ENCODE measurements around the gene NDFIP2.
A peak's percentile ranks its signal among the peaks of the same experiment; 100 is the strongest.

NDFIP2 gene, protein sequence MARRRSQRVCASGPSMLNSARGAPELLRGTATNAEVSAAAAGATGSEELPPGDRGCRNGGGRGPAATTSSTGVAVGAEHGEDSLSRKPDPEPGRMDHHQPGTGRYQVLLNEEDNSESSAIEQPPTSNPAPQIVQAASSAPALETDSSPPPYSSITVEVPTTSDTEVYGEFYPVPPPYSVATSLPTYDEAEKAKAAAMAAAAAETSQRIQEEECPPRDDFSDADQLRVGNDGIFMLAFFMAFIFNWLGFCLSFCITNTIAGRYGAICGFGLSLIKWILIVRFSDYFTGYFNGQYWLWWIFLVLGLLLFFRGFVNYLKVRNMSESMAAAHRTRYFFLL

DNA sequence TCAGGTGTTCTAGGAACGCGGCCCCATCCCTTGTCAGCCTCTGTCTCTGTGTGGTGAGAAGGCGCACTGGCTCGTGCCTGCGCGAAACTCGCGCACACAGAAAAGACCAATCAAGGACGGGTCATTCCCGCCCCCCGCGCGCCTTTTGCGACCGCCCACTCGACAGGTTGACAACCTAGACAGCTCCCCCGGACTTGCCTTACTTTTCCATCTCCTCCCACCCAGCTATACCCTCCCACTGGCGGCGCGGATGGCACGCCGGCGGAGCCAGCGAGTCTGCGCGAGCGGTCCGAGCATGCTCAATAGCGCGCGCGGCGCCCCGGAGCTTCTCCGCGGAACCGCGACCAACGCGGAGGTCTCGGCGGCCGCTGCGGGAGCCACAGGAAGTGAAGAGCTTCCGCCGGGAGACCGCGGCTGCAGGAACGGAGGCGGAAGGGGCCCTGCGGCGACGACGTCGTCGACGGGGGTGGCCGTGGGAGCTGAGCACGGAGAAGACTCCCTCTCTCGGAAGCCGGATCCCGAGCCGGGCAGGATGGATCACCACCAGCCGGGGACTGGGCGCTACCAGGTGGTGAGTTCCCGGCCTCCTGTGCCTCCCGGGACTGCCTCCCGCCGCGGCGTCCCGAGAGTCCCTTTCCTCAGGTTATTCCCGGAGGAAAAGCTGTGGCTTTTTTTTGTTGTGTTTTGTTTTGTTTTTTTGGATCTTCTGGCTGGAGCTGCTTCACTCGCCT lies at the start of gene NDFIP2:
Gene NDFIP2 (plus strand): TSS at position 202 of the 731 bp plus-strand sequence. CDS start 49 bp downstream, at position 251.
- DNase-seq (ENCODE audit: low read depth in 2 of 2): peak in 1 of 2 experiments; percentile 52

DNA sequence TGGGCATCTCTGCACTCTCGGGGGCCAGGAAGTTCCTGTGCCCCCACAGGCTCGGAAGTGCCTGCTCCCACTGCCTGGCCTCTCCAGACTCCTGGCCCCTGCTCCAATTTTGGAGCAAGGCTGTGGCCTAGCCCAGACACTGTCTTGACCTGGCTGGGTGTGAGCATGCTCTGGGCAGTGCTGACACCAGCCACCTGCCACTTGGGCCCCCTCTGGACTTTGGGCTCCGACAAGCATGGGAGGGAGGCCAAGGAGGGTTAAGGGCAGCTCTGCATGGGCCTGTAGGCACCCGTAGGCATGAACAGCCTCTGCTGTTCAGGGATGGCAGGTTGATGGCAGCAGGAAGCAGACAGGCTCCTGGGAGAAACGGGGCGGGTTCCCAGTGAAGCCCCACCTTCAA lies 48.9 kb upstream of the NDFIP2 start:
- DNase-seq (ENCODE audit: low read depth in 2 of 2): no peak

DNA sequence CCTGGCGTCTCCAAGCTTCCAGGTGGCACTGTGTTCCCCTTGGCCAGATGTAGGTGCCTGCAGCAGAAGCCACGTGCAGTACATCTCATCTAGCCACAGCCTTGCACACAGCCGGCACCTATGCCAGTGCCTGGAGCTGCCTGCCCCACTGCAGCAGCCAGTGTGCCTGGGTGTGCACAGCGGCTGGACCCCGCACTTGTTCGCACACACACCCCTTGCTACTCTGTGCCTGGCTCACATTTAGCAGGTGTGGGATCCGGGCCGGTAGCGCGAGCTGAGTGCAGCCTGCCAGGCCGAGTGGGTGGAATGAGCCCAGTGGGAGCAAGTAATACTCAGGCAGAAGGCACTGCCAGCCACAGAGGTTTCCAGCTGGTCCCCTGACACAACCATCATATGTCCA lies 48.0 kb upstream of the NDFIP2 start:
- no peak for DNase-seq (ENCODE audit: low read depth in 2 of 2)

DNA sequence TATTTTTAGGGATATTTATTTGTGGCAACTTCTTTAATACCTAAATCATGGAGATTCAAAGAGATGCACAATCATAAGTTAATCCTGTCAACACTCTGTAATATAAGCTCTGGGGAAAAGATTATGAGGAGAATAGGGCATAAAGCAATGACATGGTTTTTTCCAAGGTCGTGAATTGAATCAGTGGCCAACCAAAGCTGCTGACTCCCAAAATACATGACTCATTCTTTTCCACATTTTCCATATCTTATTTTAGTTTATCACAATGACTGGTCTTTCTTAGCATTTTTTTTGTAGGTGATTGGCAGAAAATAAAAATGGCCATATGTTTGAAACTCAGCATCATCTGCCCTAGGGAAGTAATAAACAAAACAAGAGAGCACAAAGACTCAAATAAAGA lies 46.4 kb upstream of the NDFIP2 start:
- no peak for DNase-seq (ENCODE audit: low read depth in 2 of 2)

DNA sequence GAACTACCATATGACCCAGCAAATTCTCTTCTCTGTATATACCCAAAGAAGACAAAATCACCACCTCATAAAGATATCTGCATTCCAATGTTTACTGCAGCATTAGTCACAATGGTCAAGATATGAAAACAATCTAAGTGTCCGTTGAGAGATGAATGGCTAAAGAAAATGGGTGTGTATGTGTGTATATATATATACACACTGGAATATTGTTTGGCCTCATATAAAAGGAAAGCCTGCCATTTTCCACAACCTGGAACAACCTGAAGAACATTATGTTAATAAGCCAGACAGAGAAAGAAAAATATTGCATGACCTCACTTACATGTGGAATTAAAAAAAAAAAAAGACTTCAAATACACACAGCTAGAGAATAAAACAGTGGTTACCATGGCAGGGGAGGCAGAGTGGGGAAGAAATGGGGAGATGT lies 45.4 kb upstream of the NDFIP2 start:
- no peak for DNase-seq (ENCODE audit: low read depth in 2 of 2)

DNA sequence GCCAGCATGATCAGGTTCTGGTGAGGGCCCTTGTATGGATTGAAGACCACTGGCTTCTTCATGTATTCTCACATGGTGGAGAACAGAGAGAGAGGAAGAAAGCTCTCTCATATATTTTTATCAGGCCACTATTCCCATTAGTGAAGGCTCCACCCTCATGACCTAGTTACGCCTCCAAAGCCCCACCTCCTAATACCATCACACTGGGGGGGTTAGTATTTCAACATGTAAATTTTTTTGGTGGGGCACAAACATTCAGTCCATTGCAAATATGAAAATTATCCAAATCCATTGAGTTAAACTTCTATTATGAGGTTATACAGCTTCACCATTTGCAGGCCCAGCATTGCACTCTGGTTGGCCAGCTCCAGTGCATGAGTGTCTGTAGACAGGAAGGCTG lies 41.7 kb upstream of the NDFIP2 start:
- DNase-seq (ENCODE audit: low read depth in 2 of 2): no peak

DNA sequence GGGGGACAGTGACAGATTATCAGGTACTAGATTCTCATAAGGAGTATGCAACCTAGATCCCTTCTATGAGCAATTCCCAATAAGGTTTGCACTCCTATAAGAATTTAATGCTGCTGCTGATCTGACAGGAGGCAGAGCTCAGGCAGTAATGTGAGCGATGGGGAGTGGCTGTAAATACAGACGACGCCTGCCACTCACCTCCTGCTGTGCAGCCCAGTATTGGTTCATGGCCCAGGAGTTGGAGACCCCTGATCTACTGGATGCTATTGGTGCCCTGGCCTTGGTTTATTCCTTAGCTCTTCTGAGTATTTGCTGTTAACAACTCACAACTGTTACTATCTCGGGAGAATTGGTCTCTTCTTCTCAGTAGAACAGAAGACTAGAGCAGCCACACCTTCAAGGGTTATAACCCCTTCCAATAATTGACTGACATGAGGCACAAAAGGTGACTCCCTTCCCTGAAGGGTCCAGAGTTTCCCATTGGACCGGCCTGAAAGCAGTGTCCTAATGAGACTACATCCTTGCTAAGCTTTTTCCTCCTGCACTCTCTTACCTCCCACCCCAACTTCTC lies 39.9 kb upstream of the NDFIP2 start:
- no peak for DNase-seq (ENCODE audit: low read depth in 2 of 2)

DNA sequence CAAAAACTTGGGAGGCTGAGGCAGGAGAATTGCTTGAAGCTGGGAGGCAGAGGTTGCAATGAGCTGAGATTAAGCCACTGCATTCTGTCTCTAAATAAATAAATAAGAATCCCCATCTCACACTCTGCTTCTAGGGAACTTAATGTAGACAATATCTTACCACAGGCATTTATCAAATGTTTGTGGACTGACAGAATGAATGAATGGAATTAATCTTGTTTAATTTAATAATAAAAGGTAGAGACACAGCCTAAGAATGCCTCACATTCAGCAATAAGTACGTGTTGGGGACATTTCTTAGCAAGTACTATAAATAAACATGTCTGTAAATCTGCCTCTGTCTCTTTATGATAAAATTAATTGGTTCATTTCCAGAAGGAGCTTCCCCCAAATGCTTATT lies 38.7 kb upstream of the NDFIP2 start:
- DNase-seq (ENCODE audit: low read depth in 2 of 2): no peak

DNA sequence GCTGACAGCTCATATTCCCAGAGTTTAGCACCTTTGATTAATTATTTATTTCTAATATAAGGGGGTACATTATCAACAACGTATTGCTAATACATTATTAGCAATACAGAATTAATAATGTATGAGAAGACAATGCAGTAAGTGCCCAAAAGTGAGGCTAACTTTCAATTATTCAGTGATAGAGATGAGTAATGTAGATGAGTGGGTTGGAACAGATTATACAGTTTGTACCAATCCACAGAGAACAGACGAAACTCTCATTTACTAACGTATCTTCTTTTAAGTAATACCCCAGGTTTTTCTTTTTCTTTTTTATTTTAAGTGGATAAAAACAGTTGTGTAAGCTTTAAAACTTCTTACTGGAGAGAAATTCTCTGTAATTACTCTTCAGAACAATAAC lies 38.2 kb upstream of the NDFIP2 start:
- no peak for DNase-seq (ENCODE audit: low read depth in 2 of 2)

DNA sequence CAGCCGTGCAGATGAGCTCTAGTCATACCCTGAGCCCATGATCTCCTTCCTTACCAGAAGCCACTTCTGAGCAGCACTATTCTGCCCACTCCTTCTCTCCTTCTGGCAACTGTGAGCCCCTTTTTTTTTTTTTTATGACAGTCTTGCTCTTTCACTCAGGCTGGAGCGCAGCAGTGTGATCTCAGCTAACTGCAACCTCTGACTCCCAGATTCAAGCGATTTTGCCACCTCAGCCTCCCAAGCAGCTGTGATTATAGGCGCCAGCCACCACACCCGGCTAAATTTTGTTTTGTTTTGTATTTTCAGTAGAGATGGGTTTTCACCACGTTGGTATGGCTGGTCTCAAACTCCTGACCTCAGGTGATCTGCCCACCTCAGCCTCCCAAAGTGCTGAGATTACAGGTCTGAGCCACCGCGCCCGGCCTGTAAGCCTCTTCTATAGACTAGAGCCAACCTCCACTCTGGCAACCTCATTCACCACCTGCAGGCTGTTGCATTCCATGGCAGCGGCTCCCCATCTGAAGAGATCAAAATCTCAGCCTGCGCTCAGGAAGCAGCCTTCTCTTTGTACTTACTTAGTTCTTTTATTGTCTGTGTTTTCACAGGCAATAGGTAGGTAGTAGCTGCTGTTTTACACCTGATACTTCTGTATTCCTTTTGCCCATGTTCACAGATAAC lies 34.8 kb upstream of the NDFIP2 start:
- no peak for DNase-seq (ENCODE audit: low read depth in 2 of 2)

DNA sequence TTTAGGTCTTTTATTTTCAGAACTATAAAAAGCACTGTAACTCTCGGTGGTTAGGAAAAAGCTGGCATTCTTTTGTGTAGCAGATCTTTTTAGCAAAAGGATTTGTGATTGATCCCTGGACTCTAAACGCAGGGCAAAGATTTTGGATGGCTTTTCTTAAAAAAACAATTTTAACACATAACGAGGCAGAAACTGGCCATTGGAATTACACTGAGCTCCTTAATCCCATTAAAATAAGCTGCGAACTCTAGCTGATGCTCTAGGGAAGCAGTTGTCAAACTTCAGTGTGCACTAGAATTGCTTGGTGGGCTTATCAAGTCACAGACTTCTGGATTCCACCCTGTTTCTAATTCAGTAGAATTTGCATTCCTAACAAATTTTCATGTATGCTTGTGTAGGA lies 33.8 kb upstream of the NDFIP2 start:
- DNase-seq (ENCODE audit: low read depth in 2 of 2): no peak

DNA sequence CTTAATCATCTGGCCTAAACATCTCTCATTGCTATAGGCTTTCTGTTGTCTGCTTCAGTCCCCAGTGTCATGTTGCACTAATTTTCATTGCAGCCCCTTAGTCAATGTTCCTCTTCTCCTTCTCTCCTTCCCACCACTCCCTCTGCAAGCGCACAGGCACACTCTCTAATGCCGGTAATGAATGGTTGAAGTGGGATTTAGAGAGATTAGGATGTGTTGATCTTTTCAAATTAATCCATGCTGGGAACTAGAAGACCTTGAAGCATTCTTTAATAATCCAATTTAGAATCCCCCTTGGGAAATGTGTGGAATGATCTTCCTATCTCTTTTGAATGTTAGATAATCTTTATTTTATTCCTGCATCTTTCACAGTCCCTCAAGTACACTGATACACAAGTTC lies 33.2 kb upstream of the NDFIP2 start:
- DNase-seq (ENCODE audit: low read depth in 2 of 2): no peak

DNA sequence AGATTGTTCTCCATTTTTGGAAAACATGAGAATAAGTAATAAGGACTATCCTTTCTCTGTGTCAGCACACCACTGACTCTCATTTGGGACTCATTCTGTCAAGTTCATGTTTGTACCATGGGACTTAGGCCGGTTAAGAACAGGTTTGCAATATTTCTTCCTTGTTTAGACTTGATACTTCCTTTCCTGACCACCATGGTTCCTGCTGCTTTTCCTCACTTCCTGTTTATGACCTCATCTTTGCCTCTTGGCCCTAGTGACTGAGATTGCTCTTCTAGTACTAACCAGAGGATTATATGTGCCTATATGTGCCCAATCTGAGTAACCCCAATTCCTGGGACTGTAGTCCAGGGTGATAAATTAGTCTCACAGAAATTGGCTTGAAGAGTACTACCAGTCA lies 32.5 kb upstream of the NDFIP2 start:
- no peak for DNase-seq (ENCODE audit: low read depth in 2 of 2)

DNA sequence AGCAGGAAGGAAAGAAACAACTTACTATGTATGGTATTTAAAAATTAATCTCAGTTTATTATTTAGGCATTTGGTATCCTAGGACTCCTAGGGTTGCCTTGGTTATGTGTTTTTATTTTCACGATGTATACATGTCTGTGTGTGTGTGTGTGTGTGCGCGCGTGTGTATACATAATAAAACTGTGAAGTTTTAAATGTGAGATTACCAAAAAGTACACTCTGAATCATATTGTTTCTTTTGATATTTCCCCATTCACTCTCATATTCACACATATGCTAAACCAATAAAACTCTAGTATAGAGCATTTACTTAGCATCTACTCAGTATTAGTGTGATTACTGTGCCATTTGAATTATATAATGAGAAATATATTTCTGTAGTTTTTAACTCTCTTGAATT lies 30.8 kb upstream of the NDFIP2 start:
- DNase-seq (ENCODE audit: low read depth in 2 of 2): no peak

DNA sequence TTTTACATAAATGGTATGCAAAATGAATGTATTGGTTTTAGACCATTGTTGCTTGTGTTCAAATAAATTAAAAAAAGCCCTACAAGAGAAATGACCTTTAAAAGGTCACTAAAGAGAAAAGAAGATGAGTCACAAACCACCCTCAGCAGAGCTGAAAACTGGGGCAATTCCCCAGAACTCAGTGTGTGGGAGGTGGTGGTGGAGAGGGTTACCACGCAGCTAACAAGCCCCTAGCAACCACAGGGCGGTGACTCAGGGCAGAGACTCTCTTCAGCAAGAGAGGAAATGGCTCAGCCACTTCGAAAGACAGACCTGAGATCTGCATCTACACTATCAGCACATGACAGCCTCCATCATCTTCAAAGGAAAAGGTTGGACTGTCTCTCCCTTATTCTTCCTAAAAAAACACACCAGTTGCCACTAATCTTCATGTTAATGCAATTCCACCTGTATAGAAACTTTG lies 29.4 kb upstream of the NDFIP2 start:
- peak; percentile 60 to 69 for DNase-seq (ENCODE audit: low read depth in 2 of 2)

DNA sequence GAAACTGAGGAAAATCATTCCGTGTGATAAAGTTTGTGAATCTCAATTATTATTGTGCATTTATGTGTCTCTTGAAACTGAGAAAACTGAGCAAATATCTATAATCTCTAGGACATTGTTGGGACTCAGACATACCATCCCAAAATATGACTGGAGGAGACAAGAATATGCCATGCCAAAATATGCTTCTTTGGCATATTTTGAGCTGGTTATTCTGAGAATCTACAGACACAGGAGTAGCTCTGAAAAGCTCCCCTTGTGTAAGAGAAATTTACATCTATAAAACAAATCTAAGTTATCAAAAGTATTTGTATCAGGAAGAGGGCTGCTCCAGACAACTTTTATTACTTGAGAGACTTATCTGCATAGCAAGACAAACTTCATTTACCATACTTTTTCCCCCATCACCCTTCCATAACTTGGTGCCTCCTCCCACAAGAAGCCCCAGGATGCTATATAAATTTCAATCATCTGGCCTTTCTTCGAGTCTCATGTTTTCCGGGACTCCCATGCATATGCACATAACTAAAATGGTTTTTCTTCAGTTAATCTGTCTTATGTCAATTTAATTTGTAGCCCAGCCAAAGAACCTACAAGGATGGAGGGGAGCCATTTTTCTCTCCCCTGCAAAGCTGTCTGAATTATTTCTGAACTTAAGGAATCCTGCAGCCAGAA lies 28.6 kb upstream of the NDFIP2 start:
- DNase-seq (ENCODE audit: low read depth in 2 of 2): no peak

DNA sequence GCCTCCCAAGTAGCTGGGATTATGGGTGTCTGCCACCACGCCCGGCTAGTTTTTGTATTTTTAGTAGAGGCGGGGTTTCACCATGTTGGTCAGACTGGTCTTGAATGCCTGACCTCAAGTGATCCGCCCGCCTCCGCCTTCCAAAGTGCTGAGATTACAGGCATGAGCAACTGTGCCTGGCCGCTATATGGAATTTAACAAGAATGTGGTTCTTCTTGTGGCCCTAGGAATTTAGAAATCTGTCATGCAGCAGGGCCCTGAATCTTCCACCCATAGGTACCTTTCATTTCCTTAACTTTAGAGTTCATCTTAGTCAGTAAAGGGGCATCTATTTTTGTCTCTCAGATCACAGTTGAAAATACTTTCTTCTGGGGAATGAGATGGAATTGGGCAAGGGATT lies 25.6 kb upstream of the NDFIP2 start:
- no peak for DNase-seq (ENCODE audit: low read depth in 2 of 2)

DNA sequence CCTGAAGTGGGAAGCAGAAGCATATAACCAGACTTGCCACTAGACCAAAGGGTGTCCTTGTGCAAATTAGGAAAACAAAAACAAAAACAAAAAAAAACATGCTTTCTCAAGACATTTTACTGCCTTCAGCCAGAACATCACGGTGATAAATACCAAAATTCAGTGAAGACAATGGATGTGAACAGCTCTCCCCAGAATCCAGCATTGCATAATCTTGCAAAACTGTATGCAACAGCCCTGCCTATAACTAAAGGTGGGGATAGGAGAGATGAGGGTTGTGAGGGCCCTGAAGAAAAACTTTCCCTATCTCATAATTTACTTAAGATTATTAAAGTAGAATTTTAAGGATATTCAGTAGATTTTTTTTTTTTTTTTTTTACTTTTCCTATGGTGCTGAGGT lies 24.9 kb upstream of the NDFIP2 start:
- no peak for DNase-seq (ENCODE audit: low read depth in 2 of 2)

DNA sequence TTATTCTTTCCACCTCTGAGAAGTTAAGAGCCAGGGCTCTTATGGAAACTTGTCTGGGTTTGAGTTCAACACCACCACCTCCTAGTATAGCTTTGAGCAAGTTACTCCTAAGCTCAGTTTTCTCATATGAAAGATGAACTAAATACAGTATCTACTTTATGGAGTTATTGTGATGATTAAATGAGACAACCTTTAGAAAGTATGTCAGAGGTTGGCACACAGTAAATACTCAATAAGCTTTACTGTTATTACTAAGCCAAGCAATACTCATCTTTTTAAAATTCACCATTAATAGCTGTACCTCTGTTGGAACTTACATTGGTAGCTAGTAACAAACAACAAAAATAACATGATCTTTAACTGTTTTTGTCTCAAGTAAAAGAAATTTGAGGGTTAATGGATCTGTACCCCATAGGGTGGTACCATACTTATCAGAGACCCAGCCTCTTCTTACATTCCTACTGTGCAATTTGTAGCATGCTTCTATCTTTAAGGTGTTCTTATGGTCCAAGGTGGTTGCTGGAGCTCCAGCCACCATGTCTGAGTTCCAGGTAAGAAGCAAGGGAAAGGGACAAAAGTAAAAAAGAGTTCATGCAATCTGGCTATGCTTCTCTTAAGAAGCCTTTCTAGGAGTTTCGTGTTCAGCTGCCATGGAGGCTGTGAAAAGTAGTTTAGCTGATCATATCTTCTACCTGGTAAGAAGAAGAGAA lies 24.1 kb upstream of the NDFIP2 start:
- DNase-seq (ENCODE audit: low read depth in 2 of 2): no peak

DNA sequence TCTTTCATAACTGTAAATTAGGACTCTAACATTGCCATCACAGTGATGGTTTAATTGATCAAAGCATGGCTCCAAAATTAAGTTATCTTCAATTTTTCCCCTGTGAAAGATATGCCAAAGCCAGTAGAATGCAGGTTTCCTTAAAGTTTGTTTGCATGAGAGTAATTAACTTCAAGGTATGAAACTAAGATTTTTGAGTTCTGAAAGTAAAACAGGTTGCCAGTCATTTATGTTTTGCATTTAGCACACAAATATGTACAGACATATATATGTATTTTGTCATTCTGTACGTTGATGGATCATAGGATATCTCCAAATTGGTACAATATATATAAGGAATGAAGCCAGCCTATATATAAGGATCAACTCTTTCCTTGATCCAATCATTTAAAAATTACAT lies 23.6 kb upstream of the NDFIP2 start:
- DNase-seq (ENCODE audit: low read depth in 2 of 2): no peak

DNA sequence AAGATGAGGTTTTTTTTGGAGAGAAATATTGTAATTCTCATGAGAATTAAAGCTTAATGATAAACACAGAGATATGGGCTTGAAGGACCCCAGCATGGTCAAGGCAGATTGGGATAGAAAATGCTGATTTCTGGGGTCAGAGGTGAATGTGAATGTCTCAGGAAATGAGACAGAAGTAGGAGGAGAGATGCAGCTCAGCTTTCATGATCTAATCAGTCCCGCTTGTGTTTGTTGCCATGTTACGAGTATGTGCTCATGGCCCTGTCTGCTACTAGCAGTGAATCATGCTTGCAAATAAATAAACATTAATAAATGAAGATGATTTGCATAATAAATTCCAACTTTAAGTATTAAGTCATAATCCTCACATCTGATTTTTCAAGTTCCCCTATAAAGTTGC lies 23.0 kb upstream of the NDFIP2 start:
- DNase-seq (ENCODE audit: low read depth in 2 of 2): no peak
